Glomerular endothelial cell (primary cell): ENCODE measurements around the gene NKD1. TPM values are rescaled to one million over a fixed set of nuclear protein-coding genes. Genes with fewer than 3 reads are reported as not detected.
"Not testable (repeated sequence)": the region's sequence is repeated elsewhere in the genome, so short reads cannot be mapped to it uniquely, and the experiment has no call there.

Source experiments
- DNase-seq: peaks from one replicate; pipeline ENCODE4 v3.0.0-alpha.2; 2011; ENCODE audit warnings: low read depth, low spot score; ENCODE audit errors: extremely low read depth
- total RNA-seq: library from RNA; depleted of rRNA; stranded (reverse); fragments of >200 nt; gene quantifications from 2 replicates; pipeline ENCODE4 v1.2.3, GENCODE V29; 2015

Gene NKD1
- total RNA-seq, 1 donor from 2014 or later: under 0.01 TPM

- no peak for DNase-seq
Measured at GRCh38 chr16:50519602-50520001, 28.6 kb upstream of the NKD1 start.

- no peak for DNase-seq
Measured at GRCh38 chr16:50520451-50521245, 27.5 kb upstream of the NKD1 start.

- no peak for DNase-seq
Measured at GRCh38 chr16:50521246-50521900, 26.8 kb upstream of the NKD1 start.

- DNase-seq: no peak
Measured at GRCh38 chr16:50522324-50522723, 25.9 kb upstream of the NKD1 start.

- DNase-seq: no peak
Measured at GRCh38 chr16:50523710-50524109, 24.5 kb upstream of the NKD1 start.

- no peak for DNase-seq
Measured at GRCh38 chr16:50525262-50525661, 22.9 kb upstream of the NKD1 start.

GRCh38 chr16:50525716-50526115 lies 22.5 kb upstream of the NKD1 start:
- DNase-seq: no peak

GRCh38 chr16:50526249-50526648 lies 21.9 kb upstream of the NKD1 start:
- DNase-seq: no peak

- DNase-seq: no peak
Measured at GRCh38 chr16:50526796-50527195, 21.4 kb upstream of the NKD1 start.

GRCh38 chr16:50528820-50529219 lies 19.4 kb upstream of the NKD1 start:
- DNase-seq: no peak

- no peak for DNase-seq
Measured at GRCh38 chr16:50529334-50529733, 18.9 kb upstream of the NKD1 start.

GRCh38 chr16:50530277-50531236 lies 17.6 kb upstream of the NKD1 start:
- no peak for DNase-seq

- DNase-seq: no peak
Measured at GRCh38 chr16:50531359-50531758, 16.8 kb upstream of the NKD1 start.

- no peak for DNase-seq
Measured at GRCh38 chr16:50531901-50532300, 16.3 kb upstream of the NKD1 start.

GRCh38 chr16:50532576-50532975 lies 15.6 kb upstream of the NKD1 start:
- no peak for DNase-seq

GRCh38 chr16:50533317-50533716 lies 14.9 kb upstream of the NKD1 start:
- DNase-seq: no peak

- DNase-seq: no peak
Measured at GRCh38 chr16:50534091-50534490, 14.1 kb upstream of the NKD1 start.

- no peak for DNase-seq
Measured at GRCh38 chr16:50534556-50534955, 13.6 kb upstream of the NKD1 start.

- no peak for DNase-seq
Measured at GRCh38 chr16:50534958-50535357, 13.2 kb upstream of the NKD1 start.

GRCh38 chr16:50535506-50536257 lies 12.5 kb upstream of the NKD1 start:
- DNase-seq: no peak

GRCh38 chr16:50536258-50536645 lies 11.9 kb upstream of the NKD1 start:
- not testable (repeated sequence) for DNase-seq
